GM21447 (cell line): ENCODE measurements around the gene KIAA0232.

Source experiments
- ATAC-seq: cut with Tn5 transposase; IDR thresholded peaks from one replicate; pipeline ENCODE4 v1.9.1; 2021; ENCODE audit not compliant: unreplicated experiment

KIAA0232 gene

GRCh38 chr4:6845027-6845426 lies 62.5 kb downstream of the KIAA0232 start:
- no peak for ATAC-seq

- no peak for ATAC-seq
Observed at GRCh38 chr4:6845574-6845973, 63.0 kb downstream of the KIAA0232 start.

- no peak for ATAC-seq
Observed at GRCh38 chr4:6847178-6847577, 64.7 kb downstream of the KIAA0232 start.

GRCh38 chr4:6848717-6849305 lies 66.3 kb downstream of the KIAA0232 start:
- ATAC-seq = no peak

- no peak for ATAC-seq
Observed at GRCh38 chr4:6849691-6850090, 67.2 kb downstream of the KIAA0232 start.

GRCh38 chr4:6851431-6851830 lies 68.9 kb downstream of the KIAA0232 start:
- ATAC-seq = no peak

- ATAC-seq = no peak
Observed at GRCh38 chr4:6851962-6852361, 69.4 kb downstream of the KIAA0232 start.

GRCh38 chr4:6852582-6852981 lies 70.1 kb downstream of the KIAA0232 start:
- no peak for ATAC-seq

GRCh38 chr4:6854098-6854744 lies 71.7 kb downstream of the KIAA0232 start:
- ATAC-seq = peak; percentile 38

- ATAC-seq = peak; percentile 93
Observed at GRCh38 chr4:6855692-6856297, 73.3 kb downstream of the KIAA0232 start.

GRCh38 chr4:6856391-6856790 lies 73.9 kb downstream of the KIAA0232 start:
- ATAC-seq = no peak

- no peak for ATAC-seq
Observed at GRCh38 chr4:6857009-6857882, 74.7 kb downstream of the KIAA0232 start.

- ATAC-seq = no peak
Observed at GRCh38 chr4:6858997-6859396, 76.5 kb downstream of the KIAA0232 start.

GRCh38 chr4:6859543-6859942 lies 77.0 kb downstream of the KIAA0232 start:
- ATAC-seq = no peak

- ATAC-seq = no peak
Observed at GRCh38 chr4:6868386-6868785, 85.9 kb downstream of the KIAA0232 start.

GRCh38 chr4:6869944-6870343 lies 87.4 kb downstream of the KIAA0232 start:
- no peak for ATAC-seq

GRCh38 chr4:6873291-6873690 lies 90.8 kb downstream of the KIAA0232 start:
- no peak for ATAC-seq

GRCh38 chr4:6873792-6874461 lies 91.4 kb downstream of the KIAA0232 start:
- ATAC-seq = peak; percentile 69

GRCh38 chr4:6874981-6875380 lies 92.5 kb downstream of the KIAA0232 start:
- no peak for ATAC-seq

GRCh38 chr4:6875431-6875831 lies 92.9 kb downstream of the KIAA0232 start:
- ATAC-seq = no peak

GRCh38 chr4:6876440-6876839 lies 93.9 kb downstream of the KIAA0232 start:
- no peak for ATAC-seq
